T-helper 22 cell (primary cell): ENCODE data around the gene CTBP1.

Experiments
- DNase-seq: peaks from one replicate; pipeline ENCODE4 v3.0.0-alpha.2; 2020; ENCODE audit warnings: low read depth

CTBP1 gene

GRCh38 chr4:1210971-1211370 is 38.0 kb downstream of the CTBP1 start:
- no peak for DNase-seq

- no peak for DNase-seq
Observed at GRCh38 chr4:1210241-1210841, 38.6 kb downstream of the CTBP1 start.

GRCh38 chr4:1209821-1210220 is 39.1 kb downstream of the CTBP1 start:
- DNase-seq, result no peak

- DNase-seq, result no peak
Observed at GRCh38 chr4:1208970-1209704, 39.8 kb downstream of the CTBP1 start.

GRCh38 chr4:1208266-1208961 is 40.5 kb downstream of the CTBP1 start:
- no peak for DNase-seq

GRCh38 chr4:1207603-1208265 is 41.2 kb downstream of the CTBP1 start:
- no peak for DNase-seq

- DNase-seq, result no peak
Observed at GRCh38 chr4:1207157-1207470, 41.8 kb downstream of the CTBP1 start.

- DNase-seq, result no peak
Observed at GRCh38 chr4:1206299-1207156, 42.4 kb downstream of the CTBP1 start.

GRCh38 chr4:1205586-1206298 is 43.2 kb downstream of the CTBP1 start:
- DNase-seq, result no peak

- no peak for DNase-seq
Observed at GRCh38 chr4:1204828-1205585, 43.9 kb downstream of the CTBP1 start.

- DNase-seq, result no peak
Observed at GRCh38 chr4:1204286-1204827, 44.6 kb downstream of the CTBP1 start.

GRCh38 chr4:1203026-1203616 is 45.8 kb downstream of the CTBP1 start:
- DNase-seq, result no peak

- DNase-seq, result no peak
Observed at GRCh38 chr4:1202526-1203011, 46.4 kb downstream of the CTBP1 start.

- peak; percentile 84 for DNase-seq
Observed at GRCh38 chr4:1201851-1202525, 46.9 kb downstream of the CTBP1 start.

GRCh38 chr4:1200425-1201035 is 48.4 kb downstream of the CTBP1 start:
- no peak for DNase-seq

- no peak for DNase-seq
Observed at GRCh38 chr4:1199556-1200331, 49.2 kb downstream of the CTBP1 start.

GRCh38 chr4:1198098-1198844 is 50.7 kb downstream of the CTBP1 start:
- DNase-seq, result no peak
